GM21619 (cell line): ENCODE data around the gene P3H1.
"Not testable (repeated sequence)": the region's sequence is repeated elsewhere in the genome, so short reads cannot be mapped to it uniquely, and the experiment has no call there.

ENCODE experiments used
- ATAC-seq: cut with Tn5 transposase; IDR thresholded peaks from one replicate; pipeline ENCODE4 v1.9.1; 2021; ENCODE audit not compliant: unreplicated experiment

Gene P3H1

GRCh38 chr1:42773420-42773819, 6.6 kb upstream of the P3H1 start:
- ATAC-seq = no peak

GRCh38 chr1:42769811-42770210, 3.0 kb upstream of the P3H1 start:
- no peak for ATAC-seq

GRCh38 chr1:42768172-42768571, 1.3 kb upstream of the P3H1 start:
- no peak for ATAC-seq

GRCh38 chr1:42767510-42768000, 727 bp upstream of the P3H1 start:
- peak; percentile 21 for ATAC-seq

GRCh38 chr1:42765832-42766740, 742 bp downstream of the P3H1 start:
- no peak for ATAC-seq

GRCh38 chr1:42765269-42765668, 1.6 kb downstream of the P3H1 start:
- no peak for ATAC-seq

GRCh38 chr1:42762269-42762668, 4.6 kb downstream of the P3H1 start:
- ATAC-seq = no peak

- ATAC-seq = no peak
Observed at GRCh38 chr1:42761567-42761966, 5.3 kb downstream of the P3H1 start.

- no peak for ATAC-seq
Observed at GRCh38 chr1:42759114-42759513, 7.7 kb downstream of the P3H1 start.

- ATAC-seq = no peak
Observed at GRCh38 chr1:42758641-42759040, 8.2 kb downstream of the P3H1 start.

- no peak for ATAC-seq
Observed at GRCh38 chr1:42757892-42758275, 8.9 kb downstream of the P3H1 start.

- ATAC-seq = no peak
Observed at GRCh38 chr1:42756956-42757891, 9.6 kb downstream of the P3H1 start.

GRCh38 chr1:42753070-42753469, 13.8 kb downstream of the P3H1 start:
- ATAC-seq = no peak

- ATAC-seq = no peak
Observed at GRCh38 chr1:42752284-42752683, 14.5 kb downstream of the P3H1 start.

- not testable (repeated sequence) for ATAC-seq
Observed at GRCh38 chr1:42751511-42752070, 15.2 kb downstream of the P3H1 start.

GRCh38 chr1:42750041-42750440, 16.8 kb downstream of the P3H1 start:
- no peak for ATAC-seq

- no peak for ATAC-seq
Observed at GRCh38 chr1:42748461-42749410, 18.1 kb downstream of the P3H1 start.

- no peak for ATAC-seq
Observed at GRCh38 chr1:42748021-42748420, 18.8 kb downstream of the P3H1 start.

GRCh38 chr1:42747125-42747524, 19.7 kb downstream of the P3H1 start:
- ATAC-seq = no peak

GRCh38 chr1:42746436-42747105, 20.3 kb downstream of the P3H1 start:
- no peak for ATAC-seq
